SK-N-SH (cell line): ENCODE measurements around the gene PPP2R5E. TPM values are rescaled to one million over a fixed set of nuclear protein-coding genes. Genes with fewer than 3 reads are reported as not detected.

Source experiments
- CTCF ChIA-PET: fragments of 300-600, 350-600 bp; formaldehyde crosslinking; extraction: SDS; loops from one replicate; lab custom pipeline; 2021; lab: Yijun Ruan, JAX
- POLR2A ChIA-PET: fragments of 350-600 bp; sonication (Branson Sonifier 250); formaldehyde crosslinking; extraction: SDS; loops from one replicate; lab custom pipeline; 2020; ENCODE audit warnings: antibody characterized with exemption, inconsistent platforms; lab: Yijun Ruan, JAX
- DNase-seq: peaks from one replicate; pipeline ENCODE4 v3.0.0; 2012
- H2AFZ ChIP-seq: fragments of 200-600 bp; sonication (generic); 2 replicates; pipeline ENCODE4 v1.8.1; 2016; ENCODE audit warnings: antibody characterized with exemption, mild to moderate bottlenecking, low read depth
- H3F3A ChIP-seq: fragments of 200-600 bp; sonication (generic); replicated peaks from 2 replicates; pipeline ENCODE3; 2016; ENCODE audit warnings: antibody characterized with exemption, mild to moderate bottlenecking; ENCODE audit not compliant: insufficient read depth
- H3K27ac ChIP-seq, 2 experiments: fragments of 200-500 bp in 1 of 2; fragments of 200-600 bp in 1 of 2; sonication (Bioruptor generic) in 1 of 2; sonication (generic), shearing (Covaris generic) in 1 of 2; 2 replicates each; pipeline versions ENCODE4 v1.5.1 to v1.6.1; 2014 to 2016; ENCODE audit warnings: low read depth in 2 of 2, inconsistent platforms in 1 of 2, low read length in 1 of 2, mild to moderate bottlenecking in 1 of 2, mixed read lengths in 1 of 2
- H3K27me3 ChIP-seq: fragments of 200-600 bp; sonication (generic), shearing (Covaris generic); 2 replicates; pipeline ENCODE4 v1.6.1; 2016; ENCODE audit warnings: mixed run types; ENCODE audit not compliant: insufficient read depth
- H3K36me3 ChIP-seq, 2 experiments: fragments of 200-500 bp in 1 of 2; fragments of 200-600 bp in 1 of 2; sonication (Bioruptor generic) in 1 of 2; sonication (generic) in 1 of 2; replicated peaks in 1 of 2; 2 replicates each; pipeline versions ENCODE3 to v1.5.1; 2014 to 2016; ENCODE audit warnings: low read length in 1 of 2, mild to moderate bottlenecking in 1 of 2; ENCODE audit not compliant: insufficient read depth in 2 of 2, control insufficient read depth in 1 of 2
- H3K4me1 ChIP-seq, 2 experiments: fragments of 200-500 bp in 1 of 2; fragments of 200-600 bp in 1 of 2; sonication (Bioruptor generic) in 1 of 2; sonication (generic), shearing (Covaris generic) in 1 of 2; 2 replicates each; pipeline versions ENCODE4 v1.5.1 to v1.6.1; 2014 to 2016; ENCODE audit warnings: low read depth in 1 of 2, low read length in 1 of 2, mixed run types in 1 of 2; ENCODE audit not compliant: insufficient read depth in 2 of 2, control insufficient read depth in 1 of 2
- H3K4me2 ChIP-seq: fragments of 200-600 bp; sonication (generic), shearing (Covaris generic); 2 replicates; pipeline ENCODE4 v1.6.1; 2017; ENCODE audit warnings: mixed run types
- H3K4me3 ChIP-seq, 2 experiments: fragments of 200-500 bp in 1 of 2; fragments of 200-600 bp in 1 of 2; sonication (Bioruptor generic) in 1 of 2; sonication (generic), shearing (Covaris generic) in 1 of 2; 2 replicates each; pipeline versions ENCODE4 v1.5.1 to v1.8.1; 2014 to 2016; ENCODE audit warnings: low read depth in 2 of 2, inconsistent platforms in 1 of 2, low read length in 1 of 2, mild to moderate bottlenecking in 1 of 2, mixed read lengths in 1 of 2, moderate library complexity in 1 of 2
- H3K79me2 ChIP-seq: fragments of 200-600 bp; sonication (generic); 2 replicates; pipeline ENCODE4 v1.8.1; 2017; ENCODE audit warnings: mild to moderate bottlenecking; ENCODE audit not compliant: insufficient read depth
- H3K9ac ChIP-seq: fragments of 200-600 bp; sonication (generic); 2 replicates; pipeline ENCODE4 v1.6.1; 2017; ENCODE audit warnings: mixed run types
- H3K9me2 ChIP-seq: fragments of 200-600 bp; sonication (generic); 2 replicates; pipeline ENCODE4 v1.6.1; 2017; ENCODE audit warnings: mixed run types
- H3K9me3 ChIP-seq: fragments of 200-600 bp; sonication (generic); 2 replicates; pipeline ENCODE4 v1.6.1; 2017; ENCODE audit warnings: mixed run types, mild to moderate bottlenecking, moderate library complexity
- H4K20me1 ChIP-seq: fragments of 200-600 bp; sonication (generic); 2 replicates; pipeline ENCODE4 v1.6.1; 2017; ENCODE audit warnings: mild to moderate bottlenecking, mixed run types; ENCODE audit not compliant: insufficient read depth
- CTCF ChIP-seq: fragments of 200-600 bp; sonication (generic); IDR thresholded peaks from 2 replicates; pipeline ENCODE4 v1.6.1; 2017; ENCODE audit warnings: antibody characterized with exemption, mild to moderate bottlenecking, moderate library complexity
- ELF1 ChIP-seq: IDR thresholded peaks from 2 replicates; pipeline ENCODE4 v1.4.0; 2012
- EZH2phosphoT487 ChIP-seq: fragments of 200-600 bp; sonication (generic); IDR thresholded peaks from 2 replicates; pipeline ENCODE4 v1.6.1; 2017; ENCODE audit warnings: low read depth, mixed run types, mild to moderate bottlenecking, antibody characterized with exemption, moderate library complexity, borderline replicate concordance
- FOXJ3 ChIP-seq: sonication (generic); formaldehyde crosslinking; IDR thresholded peaks from 2 replicates; pipeline ENCODE4 v1.5.1; 2020; ENCODE audit warnings: mild to moderate bottlenecking, missing genetic modification reagents
- FOXM1 ChIP-seq: IDR thresholded peaks from 2 replicates; pipeline ENCODE4 v1.4.0; 2012; ENCODE audit warnings: low read depth, mild to moderate bottlenecking
- JUND ChIP-seq: IDR thresholded peaks from 2 replicates; pipeline ENCODE4 v1.4.0; 2012
- NRF1 ChIP-seq: IDR thresholded peaks from 2 replicates; pipeline ENCODE4 v1.6.1; 2012; ENCODE audit warnings: low read depth, mild to moderate bottlenecking, low read length
- POLR2AphosphoS5 ChIP-seq: IDR thresholded peaks from 2 replicates; pipeline ENCODE4 v1.6.1; 2012; ENCODE audit warnings: low read depth, low read length
- RAD21 ChIP-seq: IDR thresholded peaks from 2 replicates; pipeline ENCODE4 v1.6.1; 2012; ENCODE audit warnings: mild to moderate bottlenecking, low read length
- RCOR1 ChIP-seq: fragments of 150-350 bp; IDR thresholded peaks from 2 replicates; pipeline ENCODE4 v1.6.1; 2017; ENCODE audit warnings: antibody characterized with exemption, low read length
- RFX5 ChIP-seq: IDR thresholded peaks from 2 replicates; pipeline ENCODE4 v1.6.1; 2012; ENCODE audit warnings: mild to moderate bottlenecking, improper control_type of control experiment, low read length
- TAF1 ChIP-seq: IDR thresholded peaks from 2 replicates; pipeline ENCODE4 v1.6.1; 2012; ENCODE audit warnings: low read depth, mild to moderate bottlenecking, low read length, moderate library complexity, borderline replicate concordance
- TEAD4 ChIP-seq: IDR thresholded peaks from 2 replicates; pipeline ENCODE4 v1.4.0; 2012; ENCODE audit warnings: mild to moderate bottlenecking, borderline replicate concordance; ENCODE audit not compliant: insufficient read depth
- ZBTB33 ChIP-seq: IDR thresholded peaks from 2 replicates; pipeline ENCODE4 v1.4.0; 2012; ENCODE audit warnings: low read depth, borderline replicate concordance
- WGBS: methylation state at CpG from one replicate; pipeline ENCODE4 v1.1.6; 2017; ENCODE audit warnings: low lambda C conversion rate; 5-methylcytosine and 5-hydroxymethylcytosine counted together
- polyA plus RNA-seq, 3 experiments: library from polyadenylated mRNA; depleted of rRNA; stranded (reverse); fragments of >200 nt; gene quantifications; 2 replicates each; pipeline ENCODE4 v1.2.3, GENCODE V29; 2012

The PPP2R5E gene
- polyA plus RNA-seq, 1 of the 3 experiments (the other 2 are of a cell fraction): 4.4 TPM

GRCh38 chr14:63508033-63508432 is 35.1 kb downstream of the PPP2R5E start:
- H3K4me2 ChIP-seq: no peak overlapping the region
- H2AFZ ChIP-seq: no peak overlapping the region
- H3K36me3 ChIP-seq: peaks cover 0 to 23% of the 10 kb centered on the region in 2 experiments
- TF ChIP-seq NRF1 (no peak), RAD21 (no peak), TEAD4 (no peak), ELF1 (no peak), ZBTB33 (no peak)
- peaks cover 98% of the 10 kb centered on the region for H3K79me2 ChIP-seq
- POLR2A ChIA-PET: no interaction called here
- H3K9ac ChIP-seq: no peak overlapping the region
- no peaks in the 10 kb centered on the region for H3K9me3 ChIP-seq
- WGBS: 89% methylated on average over 5 of the region's 5 CpGs
- CTCF ChIA-PET: interaction anchor here (1.4 kb wide), 1 partner anchor 14 kb away, joined by 6 read pairs; no protein-coding TSS in a partner anchor
- H3K4me1 ChIP-seq: peaks cover 2 to 3% of the 10 kb centered on the region in 2 experiments; a peak in 3 of 4 replicates
- H3F3A ChIP-seq: no peaks in the 10 kb centered on the region
- H3K9me2 ChIP-seq: no peaks in the 10 kb centered on the region
- no peak overlapping the region for H3K4me3 ChIP-seq
- no peak for DNase-seq
- no peaks in the 10 kb centered on the region for H3K27me3 ChIP-seq
- peaks cover 68% of the 10 kb centered on the region for H4K20me1 ChIP-seq
- no peak overlapping the region for H3K27ac ChIP-seq

GRCh38 chr14:63504648-63505047 is 38.5 kb downstream of the PPP2R5E start:
- ChIA-PET CTCF (interaction anchor here (0.6 kb wide), 1 partner anchor 10 kb away, joined by 3 read pairs; no protein-coding TSS in a partner anchor), POLR2A (no interaction called here)
- Histone ChIP-seq H3K9me2 (no peaks in the 10 kb centered on the region), H3K36me3 (peaks cover 0 to 7% of the 10 kb centered on the region in 2 experiments), H3K4me3 (no peak overlapping the region), H3K9me3 (no peaks in the 10 kb centered on the region), H3K27me3 (no peaks in the 10 kb centered on the region), H3K4me2 (no peak overlapping the region), H3K27ac (no peak overlapping the region), H4K20me1 (peaks cover 57% of the 10 kb centered on the region), H3K4me1 (no peaks in the 10 kb centered on the region; a peak in 1 of 4 replicates), H3F3A (no peaks in the 10 kb centered on the region), H2AFZ (no peak overlapping the region), H3K79me2 (peaks cover 100% of the 10 kb centered on the region), H3K9ac (no peak overlapping the region)
- DNase-seq: no peak
- TF ChIP-seq NRF1: no peak
- no peak for TF ChIP-seq EZH2phosphoT487
- no peak for TF ChIP-seq CTCF
- TF ChIP-seq JUND: no peak
- TF ChIP-seq RAD21: no peak
- no peak for TF ChIP-seq ZBTB33
- TF ChIP-seq RFX5: no peak
- TF ChIP-seq ELF1: no peak
- no peak for TF ChIP-seq RCOR1
- TF ChIP-seq TAF1: no peak
- no peak for TF ChIP-seq POLR2AphosphoS5
- TF ChIP-seq FOXJ3 (CRISPR knock-in tag): no peak
- no peak for TF ChIP-seq FOXM1
- WGBS: 80% methylated on average over 1 of the region's 1 CpG
